Panc1 (cell line): Measurements from ENCODE around the gene RAB11FIP2.

Experiments used
- POLR2AphosphoS5 ChIP-seq: IDR thresholded peaks from 2 replicates; pipeline ENCODE4 v1.6.1; 2012; ENCODE audit warnings: mild to moderate bottlenecking, low read depth, low read length, moderate library complexity
- TCF7L2 ChIP-seq: IDR thresholded peaks from 2 replicates; pipeline ENCODE4 v1.6.1; 2011; ENCODE audit warnings: mild to moderate bottlenecking, low read depth, low read length, inconsistent platforms
- TF ChIP-seq, protein P1 (sequence below): fragments of 450-650 bp; IDR thresholded peaks from 2 replicates; pipeline ENCODE4 v1.5.1; 2017; ENCODE audit warnings: mild to moderate bottlenecking
- TF ChIP-seq, protein P2 (sequence below), 2 experiments: IDR thresholded peaks; 2 replicates each; pipeline ENCODE4 v1.6.1; 2011 to 2012; ENCODE audit warnings: low read depth in 2 of 2, control low read depth in 1 of 2, low read length in 1 of 2, mild to moderate bottlenecking in 1 of 2, moderate library complexity in 1 of 2; ENCODE audit not compliant: insufficient read depth in 1 of 2

DNA sequence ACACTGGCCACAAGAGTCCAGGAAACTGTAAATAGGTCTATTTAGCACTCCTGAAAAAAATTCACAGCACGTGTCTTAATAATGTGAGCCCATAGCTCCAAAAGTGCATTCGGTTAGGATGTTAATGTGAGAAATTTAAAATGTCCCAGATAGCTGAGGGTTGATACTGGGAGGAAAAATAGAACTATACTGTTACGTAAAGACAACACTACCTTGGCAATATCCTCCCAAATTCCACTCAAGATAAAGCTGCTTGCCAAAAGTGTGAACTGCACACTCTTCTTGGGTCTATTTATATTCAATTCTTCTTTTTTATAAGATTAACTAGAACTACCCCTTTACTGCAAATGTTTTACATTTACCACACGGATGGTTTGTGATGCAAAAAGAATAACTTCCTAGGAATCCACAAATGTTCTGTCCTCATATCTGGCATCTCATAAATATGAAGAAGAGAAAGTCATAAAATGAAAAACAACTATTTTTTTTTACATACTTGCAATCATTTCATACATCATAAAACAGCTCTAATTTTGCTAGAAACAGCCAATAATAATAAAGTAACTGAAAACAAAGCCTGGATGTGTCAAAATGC, 10.4 kb downstream of the RAB11FIP2 start:
- TF ChIP-seq, protein P1, sequence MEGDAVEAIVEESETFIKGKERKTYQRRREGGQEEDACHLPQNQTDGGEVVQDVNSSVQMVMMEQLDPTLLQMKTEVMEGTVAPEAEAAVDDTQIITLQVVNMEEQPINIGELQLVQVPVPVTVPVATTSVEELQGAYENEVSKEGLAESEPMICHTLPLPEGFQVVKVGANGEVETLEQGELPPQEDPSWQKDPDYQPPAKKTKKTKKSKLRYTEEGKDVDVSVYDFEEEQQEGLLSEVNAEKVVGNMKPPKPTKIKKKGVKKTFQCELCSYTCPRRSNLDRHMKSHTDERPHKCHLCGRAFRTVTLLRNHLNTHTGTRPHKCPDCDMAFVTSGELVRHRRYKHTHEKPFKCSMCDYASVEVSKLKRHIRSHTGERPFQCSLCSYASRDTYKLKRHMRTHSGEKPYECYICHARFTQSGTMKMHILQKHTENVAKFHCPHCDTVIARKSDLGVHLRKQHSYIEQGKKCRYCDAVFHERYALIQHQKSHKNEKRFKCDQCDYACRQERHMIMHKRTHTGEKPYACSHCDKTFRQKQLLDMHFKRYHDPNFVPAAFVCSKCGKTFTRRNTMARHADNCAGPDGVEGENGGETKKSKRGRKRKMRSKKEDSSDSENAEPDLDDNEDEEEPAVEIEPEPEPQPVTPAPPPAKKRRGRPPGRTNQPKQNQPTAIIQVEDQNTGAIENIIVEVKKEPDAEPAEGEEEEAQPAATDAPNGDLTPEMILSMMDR = no peak
- no peak for TF ChIP-seq POLR2AphosphoS5
- TF ChIP-seq, protein P2, sequence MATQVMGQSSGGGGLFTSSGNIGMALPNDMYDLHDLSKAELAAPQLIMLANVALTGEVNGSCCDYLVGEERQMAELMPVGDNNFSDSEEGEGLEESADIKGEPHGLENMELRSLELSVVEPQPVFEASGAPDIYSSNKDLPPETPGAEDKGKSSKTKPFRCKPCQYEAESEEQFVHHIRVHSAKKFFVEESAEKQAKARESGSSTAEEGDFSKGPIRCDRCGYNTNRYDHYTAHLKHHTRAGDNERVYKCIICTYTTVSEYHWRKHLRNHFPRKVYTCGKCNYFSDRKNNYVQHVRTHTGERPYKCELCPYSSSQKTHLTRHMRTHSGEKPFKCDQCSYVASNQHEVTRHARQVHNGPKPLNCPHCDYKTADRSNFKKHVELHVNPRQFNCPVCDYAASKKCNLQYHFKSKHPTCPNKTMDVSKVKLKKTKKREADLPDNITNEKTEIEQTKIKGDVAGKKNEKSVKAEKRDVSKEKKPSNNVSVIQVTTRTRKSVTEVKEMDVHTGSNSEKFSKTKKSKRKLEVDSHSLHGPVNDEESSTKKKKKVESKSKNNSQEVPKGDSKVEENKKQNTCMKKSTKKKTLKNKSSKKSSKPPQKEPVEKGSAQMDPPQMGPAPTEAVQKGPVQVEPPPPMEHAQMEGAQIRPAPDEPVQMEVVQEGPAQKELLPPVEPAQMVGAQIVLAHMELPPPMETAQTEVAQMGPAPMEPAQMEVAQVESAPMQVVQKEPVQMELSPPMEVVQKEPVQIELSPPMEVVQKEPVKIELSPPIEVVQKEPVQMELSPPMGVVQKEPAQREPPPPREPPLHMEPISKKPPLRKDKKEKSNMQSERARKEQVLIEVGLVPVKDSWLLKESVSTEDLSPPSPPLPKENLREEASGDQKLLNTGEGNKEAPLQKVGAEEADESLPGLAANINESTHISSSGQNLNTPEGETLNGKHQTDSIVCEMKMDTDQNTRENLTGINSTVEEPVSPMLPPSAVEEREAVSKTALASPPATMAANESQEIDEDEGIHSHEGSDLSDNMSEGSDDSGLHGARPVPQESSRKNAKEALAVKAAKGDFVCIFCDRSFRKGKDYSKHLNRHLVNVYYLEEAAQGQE (IDR thresholded peaks at IDR 0.05; ENCODE audit: insufficient read depth in 1 of 2, low read depth in 2 of 2, low read length in 1 of 2) = no peak
- TF ChIP-seq TCF7L2 = no peak
